ENCODE data around the gene GRID2IP.
"Not testable (repeated sequence)": the region's sequence is repeated elsewhere in the genome, so short reads cannot be mapped to it uniquely, and the experiment has no call there.

Gene GRID2IP

GRCh38 chr7:6579446-6579845 lies 28.2 kb upstream of the GRID2IP start:
- DNase-seq (ENCODE audit: low read depth) = peak; percentile 21
- TF ChIP-seq, protein P1, sequence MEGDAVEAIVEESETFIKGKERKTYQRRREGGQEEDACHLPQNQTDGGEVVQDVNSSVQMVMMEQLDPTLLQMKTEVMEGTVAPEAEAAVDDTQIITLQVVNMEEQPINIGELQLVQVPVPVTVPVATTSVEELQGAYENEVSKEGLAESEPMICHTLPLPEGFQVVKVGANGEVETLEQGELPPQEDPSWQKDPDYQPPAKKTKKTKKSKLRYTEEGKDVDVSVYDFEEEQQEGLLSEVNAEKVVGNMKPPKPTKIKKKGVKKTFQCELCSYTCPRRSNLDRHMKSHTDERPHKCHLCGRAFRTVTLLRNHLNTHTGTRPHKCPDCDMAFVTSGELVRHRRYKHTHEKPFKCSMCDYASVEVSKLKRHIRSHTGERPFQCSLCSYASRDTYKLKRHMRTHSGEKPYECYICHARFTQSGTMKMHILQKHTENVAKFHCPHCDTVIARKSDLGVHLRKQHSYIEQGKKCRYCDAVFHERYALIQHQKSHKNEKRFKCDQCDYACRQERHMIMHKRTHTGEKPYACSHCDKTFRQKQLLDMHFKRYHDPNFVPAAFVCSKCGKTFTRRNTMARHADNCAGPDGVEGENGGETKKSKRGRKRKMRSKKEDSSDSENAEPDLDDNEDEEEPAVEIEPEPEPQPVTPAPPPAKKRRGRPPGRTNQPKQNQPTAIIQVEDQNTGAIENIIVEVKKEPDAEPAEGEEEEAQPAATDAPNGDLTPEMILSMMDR (IDR thresholded peaks at IDR 0.05; ENCODE audit: low read length, missing control alignments) = peak; percentile 19
- no peak overlapping the region for H3K4me3 ChIP-seq (replicated peaks; ENCODE audit: low read depth, low read length)

GRCh38 chr7:6578114-6579084 lies 27.1 kb upstream of the GRID2IP start:
- peak overlapping the region; percentile 77 for H3K4me3 ChIP-seq (replicated peaks; ENCODE audit: low read depth, low read length)
- TF ChIP-seq, protein P1 (IDR thresholded peaks at IDR 0.05; ENCODE audit: low read length, missing control alignments) = no peak
- DNase-seq (ENCODE audit: low read depth) = peak; percentile 16

- DNase-seq (ENCODE audit: low read depth) = peak; percentile 93
- H3K4me3 ChIP-seq (replicated peaks; ENCODE audit: low read depth, low read length) = peak within 1 kb of the TSS; percentile 77
- TF ChIP-seq, protein P1 (IDR thresholded peaks at IDR 0.05; ENCODE audit: low read length, missing control alignments) = no peak
These were observed 26.3 kb upstream of the GRID2IP start, which contains the start of gene ZDHHC4 for GRCh38 chr7:6577369-6578113. Gene ZDHHC4 (plus strand): TSS chr7:6577454. CDS start chr7:6580562, 3,108 bp downstream.

GRCh38 chr7:6576867-6577368 lies 25.7 kb upstream of the GRID2IP start:
- H3K4me3 ChIP-seq (replicated peaks; ENCODE audit: low read depth, low read length) = peak overlapping the region; percentile 77
- DNase-seq (ENCODE audit: low read depth) = not testable (repeated sequence)

DNA sequence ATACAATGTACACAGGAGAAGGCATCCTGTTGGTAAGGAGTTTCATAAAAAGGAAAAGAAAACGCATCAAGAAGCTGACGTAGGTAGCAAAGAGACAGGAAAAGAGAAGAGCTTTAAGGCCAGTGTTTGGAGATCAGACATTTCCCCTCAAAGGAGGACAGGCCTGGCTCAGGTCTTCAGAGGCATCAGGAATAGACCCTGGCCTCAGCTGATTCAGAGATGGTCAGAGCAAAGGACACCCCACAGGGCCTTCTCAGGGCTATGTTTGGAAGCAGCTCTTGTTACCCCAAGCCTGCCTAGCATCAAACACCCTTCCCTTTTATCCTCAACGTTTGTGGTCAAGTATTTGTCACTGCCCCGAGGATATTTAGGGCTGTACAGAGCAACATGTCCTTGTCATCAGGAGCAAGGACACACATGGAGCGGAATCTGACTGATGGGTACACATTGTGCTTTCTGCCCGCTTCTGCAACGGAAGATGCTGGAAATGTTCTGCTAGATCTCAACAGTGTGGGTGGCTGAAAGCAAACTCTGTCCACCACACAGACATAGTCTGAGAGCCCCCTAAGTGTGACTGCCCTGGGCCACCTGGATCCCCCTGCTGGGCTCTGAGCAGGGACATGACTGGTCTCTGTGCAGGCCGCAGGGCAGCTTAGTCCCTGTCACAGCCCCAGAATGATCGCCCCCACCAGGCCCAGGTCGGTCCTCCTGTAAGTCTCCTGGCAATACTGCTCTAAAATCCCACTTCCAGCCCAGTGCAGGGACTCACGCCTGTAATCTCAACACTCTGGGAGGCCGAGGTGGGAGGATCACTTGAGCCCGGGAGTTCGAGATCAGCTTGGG lies 25.0 kb upstream of the GRID2IP start:
- H3K4me3 ChIP-seq (replicated peaks; ENCODE audit: low read depth, low read length) = peak overlapping the region; percentile 77
- TF ChIP-seq, protein P1 (IDR thresholded peaks at IDR 0.05; ENCODE audit: low read length, missing control alignments) = no peak
- DNase-seq (ENCODE audit: low read depth) = no peak

DNA sequence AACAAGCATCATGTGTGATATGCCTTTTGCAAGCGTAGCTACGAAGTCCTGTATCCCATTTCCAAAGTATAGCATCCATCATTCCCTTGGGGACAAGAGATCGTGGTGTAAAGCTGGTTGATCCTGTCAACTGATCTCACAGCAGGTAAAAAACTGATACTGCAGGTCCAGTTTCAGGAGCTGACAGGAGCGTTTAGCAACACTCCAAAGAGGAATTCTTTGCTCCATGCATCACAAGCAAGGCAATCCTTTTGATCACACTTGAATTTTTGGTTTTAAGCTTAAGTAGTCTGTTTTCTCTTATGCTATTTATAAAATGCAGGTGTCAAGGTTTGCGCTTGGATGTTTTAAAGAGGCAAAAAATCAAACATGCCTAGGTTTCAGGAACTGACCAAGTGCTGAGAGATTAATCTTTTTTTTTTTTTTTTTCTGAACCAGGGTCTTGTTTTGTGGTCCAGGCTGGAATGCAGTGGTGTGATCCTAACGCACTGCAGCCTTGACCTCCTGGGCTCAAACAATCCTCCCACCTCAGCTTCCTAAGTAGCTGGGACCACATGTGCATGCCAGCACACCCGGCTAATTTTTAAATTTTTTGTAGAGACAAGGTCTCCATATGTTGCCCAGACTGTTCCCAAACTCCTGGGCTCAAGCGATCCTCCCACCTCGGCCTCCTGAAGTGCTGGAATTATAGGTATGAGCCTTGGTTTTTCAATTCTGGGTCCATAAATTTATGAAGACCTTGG lies 24.2 kb upstream of the GRID2IP start:
- DNase-seq (ENCODE audit: low read depth) = no peak
- no peak overlapping the region for H3K4me3 ChIP-seq (replicated peaks; ENCODE audit: low read depth, low read length)
- TF ChIP-seq, protein P1 (IDR thresholded peaks at IDR 0.05; ENCODE audit: low read length, missing control alignments) = no peak
